NCI-H446 treated with DMSO at 0.1 percent for 48 hours (cell line): ENCODE results near the gene SPAG16.

Experiments
- DNase-seq: peaks from one replicate; lab custom pipeline; 2025; lab: John Stamatoyannopoulos, UW

The SPAG16 gene

GRCh38 chr2:214380681-214381080, 1096.4 kb downstream of the SPAG16 start:
- no peak for DNase-seq

GRCh38 chr2:214382229-214382628, 1098.0 kb downstream of the SPAG16 start:
- DNase-seq, result no peak

- DNase-seq, result no peak
Measured at GRCh38 chr2:214386720-214387119, 1102.5 kb downstream of the SPAG16 start.

- no peak for DNase-seq
Measured at GRCh38 chr2:214389334-214389733, 1105.1 kb downstream of the SPAG16 start.

- peak; percentile 61 for DNase-seq
Measured at GRCh38 chr2:214393796-214394195, 1109.5 kb downstream of the SPAG16 start.

GRCh38 chr2:214395040-214395439, 1110.8 kb downstream of the SPAG16 start:
- DNase-seq, result peak; percentile 52

GRCh38 chr2:214401580-214401979, 1117.3 kb downstream of the SPAG16 start:
- DNase-seq, result no peak

- DNase-seq, result peak; percentile 67
Measured at GRCh38 chr2:214410128-214410775, 1126.0 kb downstream of the SPAG16 start.

GRCh38 chr2:214410918-214411554, 1126.8 kb downstream of the SPAG16 start, which contains the start of gene VWC2L:
Gene VWC2L, plus strand, starts transcription at chr2:214411054. Its CDS starts 3,140 bp downstream, at chr2:214414194.
- peak; percentile 51 for DNase-seq

- DNase-seq, result no peak
Measured at GRCh38 chr2:214412679-214413078, 1128.4 kb downstream of the SPAG16 start.

- DNase-seq, result no peak
Measured at GRCh38 chr2:214436470-214436869, 1152.2 kb downstream of the SPAG16 start.

GRCh38 chr2:214450118-214450894, 1166.0 kb downstream of the SPAG16 start:
- no peak for DNase-seq

GRCh38 chr2:214451516-214452275, 1167.4 kb downstream of the SPAG16 start:
- DNase-seq, result no peak
